ENCODE data around the gene COL23A1. TPM values are rescaled to one million over a fixed set of nuclear protein-coding genes. Genes with fewer than 3 reads are reported as not detected.

Gene COL23A1
- total RNA-seq, 2 donors from 2014 or later: 1.5 to 2.5 TPM

GRCh38 chr5:178238313-178238635 lies 351.9 kb downstream of the COL23A1 start:
- peaks cover 3 to 9% of the 10 kb centered on the region in 2 donors for H3K4me1 ChIP-seq (ENCODE audit: control insufficient read depth in 1 of 2, low read depth in 2 of 2)
- no peak for ATAC-seq (ENCODE audit: insufficient number of reproducible peaks, low FRiP score, low read depth)

GRCh38 chr5:178237431-178238312 lies 352.5 kb downstream of the COL23A1 start:
- no peak for ATAC-seq (ENCODE audit: insufficient number of reproducible peaks, low FRiP score, low read depth)
- H3K36me3 ChIP-seq: no peaks in the 10 kb centered on the region
- H3K4me3 ChIP-seq: no peak overlapping the region
- TF ChIP-seq CTCF (IDR thresholded peaks at IDR 0.05): no peak
- H3K9me3 ChIP-seq: no peaks in the 10 kb centered on the region
- H3K27ac ChIP-seq: no peak overlapping the region
- H3K27me3 ChIP-seq (replicated peaks; ENCODE audit: insufficient read depth): no peaks in the 10 kb centered on the region
- no peak for DNase-seq (ENCODE audit: low spot score)
- peaks cover 3 to 9% of the 10 kb centered on the region in 2 donors for H3K4me1 ChIP-seq (ENCODE audit: control insufficient read depth in 1 of 2, low read depth in 2 of 2)

More at GRCh38 chr5:178238313-178238635, 351.9 kb downstream of the COL23A1 start:
- no peaks in the 10 kb centered on the region for H3K27me3 ChIP-seq (replicated peaks; ENCODE audit: insufficient read depth)
- TF ChIP-seq CTCF (IDR thresholded peaks at IDR 0.05): no peak
- no peak overlapping the region for H3K27ac ChIP-seq
- H3K4me3 ChIP-seq: no peak overlapping the region
- H3K36me3 ChIP-seq: no peaks in the 10 kb centered on the region
- no peak for DNase-seq (ENCODE audit: low spot score)
- H3K9me3 ChIP-seq: no peaks in the 10 kb centered on the region

GRCh38 chr5:178236679-178237078 lies 353.5 kb downstream of the COL23A1 start:
- H3K36me3 ChIP-seq: no peaks in the 10 kb centered on the region
- peaks cover 3 to 12% of the 10 kb centered on the region in 2 donors for H3K4me1 ChIP-seq (ENCODE audit: control insufficient read depth in 1 of 2, low read depth in 2 of 2)
- H3K27ac ChIP-seq: no peak overlapping the region
- DNase-seq (ENCODE audit: low spot score): no peak
- H3K27me3 ChIP-seq (replicated peaks; ENCODE audit: insufficient read depth): no peaks in the 10 kb centered on the region
- TF ChIP-seq CTCF (IDR thresholded peaks at IDR 0.05): no peak
- no peak for ATAC-seq (ENCODE audit: insufficient number of reproducible peaks, low FRiP score, low read depth)
- H3K9me3 ChIP-seq: no peaks in the 10 kb centered on the region
- H3K4me3 ChIP-seq: no peak overlapping the region

DNA sequence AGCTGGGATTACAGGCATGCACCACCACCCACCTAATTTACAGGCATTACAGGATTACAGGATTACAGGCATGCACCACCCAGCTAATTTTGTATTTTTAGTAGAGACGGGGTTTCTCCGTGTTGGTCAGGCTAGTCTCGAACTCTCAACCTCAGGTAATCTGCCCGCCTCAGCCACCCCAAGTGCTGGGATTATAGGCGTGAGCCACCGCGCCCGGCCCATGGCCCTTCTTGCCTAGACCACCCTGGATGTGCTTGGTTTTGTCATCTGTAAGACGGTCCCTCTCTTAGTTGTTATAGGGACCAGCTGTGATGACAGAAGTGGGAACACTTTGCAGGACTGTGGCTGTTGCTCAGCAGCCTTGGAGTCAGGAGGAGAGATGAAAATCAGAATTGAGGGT lies 354.1 kb downstream of the COL23A1 start:
- Histone ChIP-seq H3K9me3 (no peaks in the 10 kb centered on the region), H3K4me3 (no peak overlapping the region), H3K4me1 (ENCODE audit: control insufficient read depth in 1 of 2, low read depth in 2 of 2) (peaks cover 9 to 17% of the 10 kb centered on the region in 2 donors), H3K27ac (no peak overlapping the region), H3K36me3 (no peaks in the 10 kb centered on the region), H3K27me3 (replicated peaks; ENCODE audit: insufficient read depth) (no peaks in the 10 kb centered on the region)
- ATAC-seq (ENCODE audit: insufficient number of reproducible peaks, low FRiP score, low read depth) (no peak), DNase-seq (ENCODE audit: low spot score) (no peak)
- TF ChIP-seq CTCF (IDR thresholded peaks at IDR 0.05): no peak

- no peak for DNase-seq (ENCODE audit: low spot score)
- Histone ChIP-seq H3K36me3 (no peaks in the 10 kb centered on the region), H3K4me3 (no peak overlapping the region), H3K4me1 (ENCODE audit: control insufficient read depth in 1 of 2, low read depth in 2 of 2) (peaks cover 14 to 23% of the 10 kb centered on the region in 2 donors), H3K27me3 (replicated peaks; ENCODE audit: insufficient read depth) (no peaks in the 10 kb centered on the region), H3K9me3 (no peaks in the 10 kb centered on the region), H3K27ac (no peak overlapping the region)
- no peak for TF ChIP-seq CTCF (IDR thresholded peaks at IDR 0.05)
- ATAC-seq (ENCODE audit: insufficient number of reproducible peaks, low FRiP score, low read depth): no peak
Measured at GRCh38 chr5:178235588-178235974, 354.6 kb downstream of the COL23A1 start.

All from thoracic aorta (tissue), 2 donors.